Measurements from ENCODE around the gene EGLN2. TPM values are rescaled to one million over a fixed set of nuclear protein-coding genes. Genes with fewer than 3 reads are reported as not detected.
A peak's percentile ranks its signal among the peaks of the same experiment; 100 is the strongest.
"Not testable (repeated sequence)": the region's sequence is repeated elsewhere in the genome, so short reads cannot be mapped to it uniquely, and the experiment has no call there.

EGLN2 gene
- polyA plus RNA-seq, 3 donors = 60.1 to 80.5 (median 74.4) TPM

GRCh38 chr19:40807147-40808020 lies 8.4 kb downstream of the EGLN2 start:
- DNase-seq (ENCODE audit: extremely low read depth in 1 of 11, low read depth in 9 of 11, low spot score in 4 of 11) = no peak

- DNase-seq (ENCODE audit: extremely low read depth in 1 of 11, low read depth in 9 of 11, low spot score in 4 of 11) = no peak
These were observed 9.0 kb downstream of the EGLN2 start for GRCh38 chr19:40808021-40808325.

GRCh38 chr19:40808497-40808896 lies 9.5 kb downstream of the EGLN2 start:
- no peak for DNase-seq (ENCODE audit: extremely low read depth in 1 of 11, low read depth in 9 of 11, low spot score in 4 of 11)

GRCh38 chr19:40809358-40810086 lies 10.5 kb downstream of the EGLN2 start:
- no peak for DNase-seq (ENCODE audit: extremely low read depth in 1 of 11, low read depth in 9 of 11, low spot score in 4 of 11)

GRCh38 chr19:40810160-40810559 lies 11.2 kb downstream of the EGLN2 start:
- DNase-seq (ENCODE audit: extremely low read depth in 1 of 11, low read depth in 9 of 11, low spot score in 4 of 11) = no peak

GRCh38 chr19:40810649-40811408 lies 11.8 kb downstream of the EGLN2 start:
- peak in 3 of 11 donors; percentile 60 to 69 (median 62) for DNase-seq (ENCODE audit: extremely low read depth in 1 of 11, low read depth in 9 of 11, low spot score in 4 of 11)

GRCh38 chr19:40811478-40812341 lies 12.7 kb downstream of the EGLN2 start:
- DNase-seq (ENCODE audit: extremely low read depth in 1 of 11, low read depth in 9 of 11, low spot score in 4 of 11) = no peak

- DNase-seq (ENCODE audit: extremely low read depth in 1 of 11, low read depth in 9 of 11, low spot score in 4 of 11) = not testable (repeated sequence)
These were observed 13.6 kb downstream of the EGLN2 start for GRCh38 chr19:40812571-40812970.

- no peak for DNase-seq (ENCODE audit: extremely low read depth in 1 of 11, low read depth in 9 of 11, low spot score in 4 of 11)
These were observed 14.2 kb downstream of the EGLN2 start for GRCh38 chr19:40813182-40813581.

- no peak for DNase-seq (ENCODE audit: extremely low read depth in 1 of 11, low read depth in 9 of 11, low spot score in 4 of 11)
These were observed 16.2 kb downstream of the EGLN2 start for GRCh38 chr19:40815223-40815622.

- DNase-seq (ENCODE audit: extremely low read depth in 1 of 11, low read depth in 9 of 11, low spot score in 4 of 11) = peak in 1 of 11 donors; percentile 36
These were observed 19.7 kb downstream of the EGLN2 start for GRCh38 chr19:40818480-40819399.

GRCh38 chr19:40819479-40820234 lies 20.7 kb downstream of the EGLN2 start:
- not testable (repeated sequence) for DNase-seq (ENCODE audit: extremely low read depth in 1 of 11, low read depth in 9 of 11, low spot score in 4 of 11)

GRCh38 chr19:40822161-40822560 lies 23.2 kb downstream of the EGLN2 start:
- no peak for DNase-seq (ENCODE audit: extremely low read depth in 1 of 11, low read depth in 9 of 11, low spot score in 4 of 11)

GRCh38 chr19:40822704-40823553 lies 23.9 kb downstream of the EGLN2 start:
- DNase-seq (ENCODE audit: extremely low read depth in 1 of 11, low read depth in 9 of 11, low spot score in 4 of 11) = not testable (repeated sequence)

GRCh38 chr19:40824916-40825315 lies 25.9 kb downstream of the EGLN2 start:
- DNase-seq (ENCODE audit: extremely low read depth in 1 of 11, low read depth in 9 of 11, low spot score in 4 of 11) = not testable (repeated sequence)

- not testable (repeated sequence) for DNase-seq (ENCODE audit: extremely low read depth in 1 of 11, low read depth in 9 of 11, low spot score in 4 of 11)
These were observed 26.6 kb downstream of the EGLN2 start for GRCh38 chr19:40825460-40826095.

All from renal cortex interstitium (tissue), 11 donors.